ENCODE results near the gene CHDH. TPM values are rescaled to one million over a fixed set of nuclear protein-coding genes. Genes with fewer than 3 reads are reported as not detected.

Gene CHDH
- total and polyA plus RNA-seq, 9 donors, result 0.85 to 7.0 (median 4.1) TPM

GRCh38 chr3:53845881-53846133 lies 412 bp downstream of the CHDH start:
- Histone ChIP-seq H3K9me3 (no peaks in the 10 kb centered on the region), H3K4me1 (ENCODE audit: insufficient read depth) (peaks cover 5% of the 10 kb centered on the region), H3K36me3 (no peaks in the 10 kb centered on the region), H3K4me3 (peak overlapping the region; percentile 60), H3K27me3 (no peaks in the 10 kb centered on the region), H3K27ac (peak overlapping the region; percentile 69 to 85)
- no peak for TF ChIP-seq CTCF (IDR thresholded peaks at IDR 0.05)
- no peak for TF ChIP-seq POLR2A (IDR thresholded peaks at IDR 0.05)
- TF ChIP-seq EP300 (IDR thresholded peaks at IDR 0.05), result no peak
- no peak for DNase-seq
- WGBS, 3 donors, result 0 to 2% (median 1%) methylated on average over 17 to 34 of the region's 34 CpGs
- intact Hi-C loops (cut with DNase I), result no loop called here

GRCh38 chr3:53845103-53845880 lies 927 bp downstream of the CHDH start:
- DNase-seq, result peak; percentile 61 to 77 (median 70)
- H3K4me1 ChIP-seq (ENCODE audit: insufficient read depth), result peaks cover 5% of the 10 kb centered on the region
- no peaks in the 10 kb centered on the region for H3K36me3 ChIP-seq
- peak overlapping the region; percentile 69 to 85 for H3K27ac ChIP-seq
- TF ChIP-seq POLR2A (IDR thresholded peaks at IDR 0.05), result no peak
- TF ChIP-seq CTCF (IDR thresholded peaks at IDR 0.05), result peak in 1 of 3 donors; percentile 15
- no peaks in the 10 kb centered on the region for H3K27me3 ChIP-seq
- intact Hi-C loops (cut with DNase I), result no loop called here
- 16 to 17% (median 17%) methylated on average over 23 to 25 of the region's 25 CpGs for WGBS, 3 donors
- peak overlapping the region; percentile 60 for H3K4me3 ChIP-seq
- H3K9me3 ChIP-seq, result no peaks in the 10 kb centered on the region

GRCh38 chr3:53844262-53845102 lies 1.7 kb downstream of the CHDH start:
- Histone ChIP-seq H3K4me1 (ENCODE audit: insufficient read depth) (peaks cover 5% of the 10 kb centered on the region), H3K36me3 (no peaks in the 10 kb centered on the region), H3K9me3 (no peaks in the 10 kb centered on the region), H3K27me3 (no peaks in the 10 kb centered on the region), H3K4me3 (no peak overlapping the region), H3K27ac (no peak overlapping the region)
- no peak for DNase-seq
- TF ChIP-seq EP300 (IDR thresholded peaks at IDR 0.05), result no peak
- TF ChIP-seq POLR2A (IDR thresholded peaks at IDR 0.05), result no peak
- TF ChIP-seq CTCF (IDR thresholded peaks at IDR 0.05), result no peak
- 85 to 96% (median 93%) methylated on average over 9 of the region's 9 CpGs for WGBS, 3 donors
- intact Hi-C loops (cut with DNase I), result no loop called here

GRCh38 chr3:53843195-53844177 lies 2.7 kb downstream of the CHDH start:
- Histone ChIP-seq H3K27ac (no peak overlapping the region), H3K4me1 (ENCODE audit: insufficient read depth) (peaks cover 5% of the 10 kb centered on the region), H3K36me3 (no peaks in the 10 kb centered on the region), H3K9me3 (no peaks in the 10 kb centered on the region), H3K27me3 (no peaks in the 10 kb centered on the region), H3K4me3 (no peak overlapping the region)
- intact Hi-C loops (cut with DNase I), result no loop called here
- WGBS, 3 donors, result 76 to 85% (median 78%) methylated on average over 10 of the region's 10 CpGs
- no peak for DNase-seq
- TF ChIP-seq CTCF (IDR thresholded peaks at IDR 0.05), result no peak
- TF ChIP-seq EP300 (IDR thresholded peaks at IDR 0.05), result no peak
- TF ChIP-seq POLR2A (IDR thresholded peaks at IDR 0.05), result no peak
